AG04449 (cell line): ENCODE data around the gene TRERF1.

ENCODE experiments used
- CTCF ChIA-PET: fragments of 350-600 bp; formaldehyde crosslinking; extraction: SDS; loops from one replicate; lab custom pipeline; 2021; ENCODE audit warnings: antibody characterized with exemption; lab: Yijun Ruan, JAX
- POLR2A ChIA-PET: fragments of 400-600, 350-600 bp; formaldehyde crosslinking; extraction: SDS; loops from one replicate; lab custom pipeline; 2020; ENCODE audit warnings: antibody characterized with exemption, inconsistent platforms; lab: Yijun Ruan, JAX
- DNase-seq: peaks from one replicate; pipeline ENCODE4 v3.0.0-alpha.2; 2010; ENCODE audit warnings: low read depth, low spot score
- H3K4me3 ChIP-seq: 2 replicates; pipeline ENCODE4 v1.5.1; 2011; ENCODE audit warnings: low read depth, mild to moderate bottlenecking, control low read depth, low read length
- CTCF ChIP-seq: IDR thresholded peaks from one replicate; pipeline ENCODE4 v1.5.1; 2011; ENCODE audit warnings: mild to moderate bottlenecking, moderate library complexity, low read length, control low read depth, inconsistent platforms; ENCODE audit not compliant: insufficient read depth; ENCODE audit errors: missing control alignments

Gene TRERF1

GRCh38 chr6:42451333-42452170 lies at the start of gene TRERF1:
TRERF1 (minus strand) TSS chr6:42451926; CDS start chr6:42269590, 182,336 bp downstream.
- ChIA-PET POLR2A (interaction anchor here (1.6 to 2.5 kb wide), 3 partner anchors 9 to 96 kb away, joined by 5 to 12 read pairs (median 10); no protein-coding TSS in a partner anchor), CTCF (interaction anchor here (1.0 to 3.7 kb wide), 4 partner anchors 11 to 237 kb away, joined by 4 to 14 read pairs (median 6); no protein-coding TSS in a partner anchor)
- H3K4me3 ChIP-seq: peak within 1 kb of the TSS; percentile 74
- no peak for DNase-seq
- TF ChIP-seq CTCF: no peak

GRCh38 chr6:42498473-42499128 lies 46.9 kb upstream of the TRERF1 start:
- CTCF ChIA-PET: interaction anchor here (1.5 kb wide), 1 partner anchor 49 kb away, joined by 4 read pairs; no protein-coding TSS in a partner anchor
- no peak for DNase-seq
- POLR2A ChIA-PET: no interaction called here
- no peak overlapping the region for H3K4me3 ChIP-seq
- no peak for TF ChIP-seq CTCF

- ChIA-PET POLR2A (no interaction called here), CTCF (interaction anchor here (0.7 to 2.4 kb wide), 4 partner anchors 38 to 289 kb away, joined by 3 to 10 read pairs (median 6); no protein-coding TSS in a partner anchor)
- no peak overlapping the region for H3K4me3 ChIP-seq
- no peak for DNase-seq
- TF ChIP-seq CTCF: no peak
Measured at GRCh38 chr6:42493914-42494539, 42.3 kb upstream of the TRERF1 start.

GRCh38 chr6:42488129-42488528 lies 36.4 kb upstream of the TRERF1 start:
- ChIA-PET CTCF (interaction anchor here (1.1 to 1.6 kb wide), 3 partner anchors 9 to 44 kb away, joined by 3 read pairs; no protein-coding TSS in a partner anchor), POLR2A (no interaction called here)
- no peak overlapping the region for H3K4me3 ChIP-seq
- no peak for DNase-seq
- TF ChIP-seq CTCF: no peak

GRCh38 chr6:42484261-42484660 lies 32.5 kb upstream of the TRERF1 start:
- TF ChIP-seq CTCF: no peak
- no peak overlapping the region for H3K4me3 ChIP-seq
- no peak for DNase-seq
- ChIA-PET POLR2A (no interaction called here), CTCF (interaction anchor here (1.6 kb wide), 1 partner anchor 22 kb away, joined by 5 read pairs; no protein-coding TSS in a partner anchor)
